ENCODE data around the gene ACTBL2. TPM values are rescaled to one million over a fixed set of nuclear protein-coding genes. Genes with fewer than 3 reads are reported as not detected.
"Not testable (repeated sequence)": the region's sequence is repeated elsewhere in the genome, so short reads cannot be mapped to it uniquely, and the experiment has no call there.

Gene ACTBL2
- polyA plus RNA-seq, 1 donor = not detected

DNA sequence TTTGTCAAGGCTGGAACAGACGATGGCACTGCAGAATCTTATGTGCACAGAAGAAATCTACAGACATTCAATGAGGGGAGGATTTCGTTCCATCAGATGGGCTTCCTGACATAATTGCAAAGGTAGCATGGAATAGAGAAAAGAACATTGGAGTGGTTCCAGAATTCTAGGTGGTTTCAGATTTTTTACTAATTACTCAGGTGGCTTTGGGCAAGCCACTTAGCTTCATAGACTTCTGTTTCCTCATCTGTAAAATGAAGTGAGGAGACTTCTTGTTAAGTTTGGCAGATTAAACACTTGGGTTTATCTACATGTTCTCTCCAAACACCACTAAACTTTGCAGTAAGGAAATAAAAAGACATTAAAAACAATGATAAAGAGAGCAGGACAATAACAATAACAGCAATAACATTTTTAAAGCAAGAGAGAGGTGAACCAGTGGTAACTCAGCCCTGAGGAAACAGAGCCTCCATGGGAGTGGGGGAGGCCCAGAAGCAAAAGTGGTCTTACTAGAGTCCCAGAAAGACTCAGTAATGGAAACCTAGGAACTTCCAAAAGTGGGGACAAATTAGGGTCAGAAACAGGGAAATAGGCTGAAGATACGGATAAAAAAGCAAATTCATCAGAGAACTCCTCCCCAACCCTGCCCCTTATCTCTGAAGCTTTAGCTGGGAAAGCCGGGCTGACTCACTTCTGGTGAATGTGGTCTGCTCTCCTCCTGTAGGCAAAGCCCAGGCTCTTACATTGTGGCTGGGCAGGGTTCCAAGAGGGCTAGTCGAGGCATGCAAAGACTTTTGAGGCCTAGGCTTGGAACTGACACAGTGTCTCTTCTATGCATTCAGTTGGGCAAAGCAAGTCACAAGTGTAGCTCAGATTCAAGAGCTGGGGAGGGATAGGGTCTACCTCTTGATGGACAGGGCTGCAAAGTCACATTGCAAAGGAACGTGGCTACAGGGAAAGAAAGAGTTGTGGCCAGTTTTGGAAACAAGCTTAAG, 11.8 kb upstream of the ACTBL2 start:
- no peak for DNase-seq

DNA sequence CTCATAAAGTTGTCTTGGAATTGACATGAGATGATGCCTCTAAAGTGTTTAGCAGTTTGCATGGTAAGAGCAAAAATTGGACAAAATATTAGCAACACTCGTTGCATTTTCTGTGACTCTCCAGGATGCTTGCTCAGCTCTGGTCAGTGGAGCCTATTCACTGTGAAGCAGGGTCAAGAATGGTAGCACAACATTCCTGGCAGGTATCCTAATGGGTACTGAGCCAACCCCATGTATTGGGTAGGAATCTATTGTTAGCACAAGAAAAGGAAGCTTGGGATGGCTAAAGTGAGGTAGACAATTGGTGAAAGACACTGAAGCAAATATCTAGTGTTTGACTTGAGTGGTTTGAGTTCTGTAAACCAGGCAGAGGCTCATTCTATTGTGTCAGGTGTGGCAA, 10.4 kb upstream of the ACTBL2 start:
- no peak for DNase-seq

DNA sequence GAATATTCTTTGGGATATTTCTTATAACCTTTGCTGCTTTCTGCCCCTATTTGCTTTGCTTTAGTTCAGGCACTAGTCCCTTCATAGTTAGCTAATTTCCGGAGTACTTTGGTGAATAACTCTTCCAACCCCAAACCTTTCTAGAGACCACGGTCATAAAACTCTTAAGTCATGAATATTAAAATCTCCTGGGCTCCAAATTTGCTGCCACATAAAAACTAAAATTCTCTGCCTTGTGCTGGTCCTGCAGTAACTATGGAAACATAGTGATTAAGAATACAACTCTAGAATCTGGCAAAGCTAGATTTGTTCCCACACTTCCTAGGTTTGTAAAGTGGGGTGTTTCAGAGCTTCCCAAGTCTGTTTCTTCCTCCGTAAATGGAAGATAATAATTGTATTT, 10.0 kb upstream of the ACTBL2 start:
- DNase-seq = no peak

DNA sequence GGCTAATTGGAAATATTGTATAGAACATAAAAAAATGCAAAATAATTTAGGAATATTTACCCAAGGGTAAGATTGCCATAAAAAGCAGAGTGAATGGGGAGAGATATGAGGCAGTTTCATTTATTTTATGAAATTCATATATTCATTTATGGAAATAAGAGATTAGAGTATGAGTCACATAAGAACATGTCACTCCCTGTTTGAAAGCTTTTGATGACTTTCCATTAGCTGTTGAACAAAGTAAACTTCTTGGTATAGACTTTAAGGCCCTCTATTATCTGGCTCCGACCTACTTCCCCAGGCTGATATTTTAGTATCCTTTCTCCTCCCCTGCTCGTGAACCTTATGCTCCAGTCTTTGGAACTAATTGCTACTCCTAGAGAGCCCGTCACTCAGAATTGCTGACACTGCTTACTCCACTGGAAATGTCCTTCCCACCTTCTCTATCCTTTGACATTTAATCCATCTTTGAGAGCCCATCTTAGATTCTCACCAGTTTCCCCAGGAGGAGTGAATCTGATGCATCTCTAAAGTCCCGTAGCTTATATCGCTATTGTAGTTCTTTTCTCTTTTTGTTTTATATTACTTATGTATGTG, 8.9 kb upstream of the ACTBL2 start:
- no peak for DNase-seq

DNA sequence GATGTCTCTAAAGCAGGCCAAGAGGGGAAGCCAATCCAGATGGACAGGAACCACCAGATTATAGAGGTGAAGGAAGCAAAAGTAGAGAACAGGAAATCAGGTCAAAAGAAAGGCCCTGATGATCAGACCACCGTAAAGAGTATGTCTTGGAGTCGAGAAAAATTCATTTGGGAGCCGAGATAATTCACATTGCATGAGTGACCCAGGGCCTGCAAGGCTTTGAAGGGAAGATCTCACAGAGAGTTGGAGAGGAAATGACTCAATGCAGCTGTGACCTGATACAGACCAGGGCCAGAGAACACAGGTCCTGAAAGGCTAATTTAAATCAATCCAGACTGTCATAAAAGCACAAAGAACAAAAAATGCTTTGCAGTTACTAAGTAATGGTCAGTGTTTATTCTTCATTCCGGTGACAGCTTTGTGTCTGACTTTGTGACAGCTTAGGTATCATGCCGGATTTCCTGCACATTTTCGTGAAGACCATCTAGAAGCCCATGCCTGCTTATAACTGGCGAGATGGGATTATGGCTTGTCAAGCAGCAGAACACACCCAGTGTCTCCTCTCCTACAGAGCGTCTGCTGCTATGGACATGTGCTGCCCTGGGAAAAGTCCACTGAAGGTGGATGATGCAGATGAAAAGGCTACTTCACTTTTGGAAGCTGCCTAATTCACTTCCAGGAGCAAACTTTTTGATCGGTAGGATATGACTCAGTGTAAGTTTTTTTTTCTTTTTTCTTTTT, 5.8 kb upstream of the ACTBL2 start:
- no peak for DNase-seq

DNA sequence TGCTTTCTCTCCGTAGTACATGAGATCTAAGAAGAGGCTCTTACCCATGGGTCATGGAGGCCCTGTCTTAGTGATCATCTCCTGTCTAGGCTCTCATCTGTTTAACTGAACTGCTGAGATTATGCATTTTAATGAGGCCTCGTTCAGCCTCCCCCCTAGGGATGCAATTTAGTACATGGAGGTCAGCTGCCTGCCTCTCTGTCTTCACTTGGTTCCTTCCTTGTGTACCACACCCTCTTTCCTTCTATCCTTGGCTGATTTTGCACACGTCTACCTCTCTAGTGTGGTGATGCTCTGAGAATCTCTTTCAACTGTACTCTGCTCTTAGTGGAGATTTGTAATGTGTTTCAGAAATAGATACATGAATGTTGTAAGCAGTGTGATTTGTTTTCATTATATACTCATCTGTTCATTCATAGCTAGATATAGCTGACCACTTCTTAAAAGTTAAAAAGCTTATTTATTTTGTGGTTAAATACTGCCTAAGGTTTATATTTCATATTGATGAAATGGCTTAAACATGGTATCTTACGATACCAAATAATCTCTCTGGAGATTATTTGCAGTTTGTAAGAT, 3.5 kb upstream of the ACTBL2 start:
- no peak for DNase-seq

DNA sequence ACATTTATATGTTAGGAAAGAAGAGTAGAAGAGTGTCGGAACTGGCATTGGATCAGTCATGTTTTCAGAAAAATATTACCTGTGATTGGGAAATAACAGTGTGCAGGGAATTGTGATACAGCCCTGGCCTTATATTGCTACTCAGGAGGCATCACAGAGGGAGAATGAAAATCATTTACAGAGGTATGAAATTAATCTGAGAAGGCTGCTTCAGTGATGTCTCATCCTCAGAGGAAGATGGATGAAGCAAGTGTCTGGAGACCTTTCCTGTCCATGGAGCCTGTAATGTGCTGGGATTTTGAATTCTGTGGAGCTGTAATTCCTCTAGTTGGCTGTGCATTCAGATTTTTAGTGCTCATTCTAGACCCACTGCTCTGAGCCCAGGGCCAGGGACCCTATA, 3.8 kb downstream of the ACTBL2 start:
- no peak for DNase-seq

DNA sequence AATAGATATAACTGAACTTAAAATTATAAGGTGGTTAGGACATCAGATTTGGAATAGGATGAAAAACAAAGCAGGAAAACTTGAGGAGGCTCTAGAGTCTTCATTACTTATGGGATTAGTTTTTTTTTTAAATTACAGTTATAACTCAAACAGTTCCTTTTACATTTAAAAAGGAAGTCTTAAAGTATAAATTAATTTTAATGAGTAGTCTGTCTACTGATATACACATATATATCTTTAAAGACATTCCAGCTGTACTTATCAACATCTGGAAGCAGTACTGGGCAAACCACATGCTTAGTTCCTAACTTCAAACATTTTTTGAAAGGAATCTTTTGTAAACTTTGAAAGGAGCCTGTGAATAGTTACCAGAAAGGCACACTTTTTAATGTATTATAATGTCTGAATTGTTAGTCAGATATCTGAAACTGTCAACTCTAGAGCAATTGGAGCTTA, 6.0 kb downstream of the ACTBL2 start:
- no peak for DNase-seq

DNA sequence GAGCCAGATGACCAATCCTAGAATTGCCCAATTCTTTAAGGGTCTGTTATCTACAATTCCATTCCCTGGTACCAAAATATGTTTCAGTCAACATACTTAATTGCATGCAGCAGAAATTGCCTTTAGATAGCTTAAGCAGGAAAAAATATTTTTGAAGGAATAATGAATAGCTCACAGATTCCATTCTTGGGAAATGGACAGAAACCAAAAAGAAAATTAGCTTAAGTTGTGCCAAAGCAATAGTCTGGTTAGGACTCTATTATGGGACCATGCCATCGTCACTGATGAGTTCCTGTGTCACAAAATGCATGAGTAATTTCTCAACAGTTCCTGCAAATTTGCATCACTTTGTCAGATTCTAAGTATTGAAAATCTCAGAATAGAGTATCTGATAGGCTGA, 12.3 kb downstream of the ACTBL2 start:
- no peak for DNase-seq

DNA sequence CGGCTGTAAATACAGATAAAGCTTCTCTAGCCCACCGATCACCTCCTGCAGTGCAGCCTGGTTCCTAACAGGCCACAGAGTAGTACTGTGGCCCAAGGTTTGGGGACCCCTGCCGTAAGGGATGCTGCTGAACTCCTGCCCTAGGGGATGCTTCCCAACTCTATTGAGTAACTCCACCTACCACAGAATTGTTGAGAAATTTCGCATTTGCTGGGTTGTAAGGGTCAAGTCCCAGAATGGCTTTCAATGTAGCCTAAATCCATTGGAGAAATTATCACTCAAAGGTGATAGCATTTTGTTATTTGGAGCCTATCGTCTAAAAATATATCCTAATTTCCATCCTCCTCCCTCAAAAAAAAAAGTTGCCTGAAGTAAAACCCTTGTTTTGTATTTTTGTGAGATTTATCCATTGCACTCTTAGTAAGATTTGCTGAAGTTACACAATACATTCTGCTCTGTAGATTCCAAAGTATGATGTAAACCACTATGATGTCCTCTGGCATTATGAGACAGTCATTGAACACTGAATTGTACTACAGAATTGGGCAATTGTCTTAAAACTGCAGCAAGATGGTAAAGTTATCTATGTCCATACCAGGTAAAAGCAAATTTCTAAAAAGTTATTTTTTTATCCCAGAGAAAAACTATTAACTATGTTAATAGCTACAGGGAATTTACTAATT, 14.0 kb downstream of the ACTBL2 start:
- DNase-seq = no peak

DNA sequence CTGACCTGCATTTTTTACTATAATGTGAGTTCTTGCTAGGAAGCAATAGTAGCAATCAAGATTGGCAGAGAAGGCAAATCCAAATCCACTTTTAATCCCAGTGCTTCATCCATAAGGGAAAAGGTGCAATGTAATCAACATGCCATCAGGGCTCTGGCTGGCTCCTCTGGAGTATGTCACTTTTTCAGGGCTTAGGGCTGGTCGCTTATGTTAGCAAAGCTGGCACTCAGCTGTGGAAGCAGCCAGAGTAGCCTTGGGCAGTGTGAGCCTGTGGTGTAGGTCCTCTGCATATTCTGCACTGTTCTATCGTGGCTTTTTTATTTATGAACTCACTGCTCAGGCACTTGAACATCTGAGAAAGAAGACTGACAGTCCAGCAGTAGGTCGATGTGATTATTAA, 16.1 kb downstream of the ACTBL2 start:
- no peak for DNase-seq

DNA sequence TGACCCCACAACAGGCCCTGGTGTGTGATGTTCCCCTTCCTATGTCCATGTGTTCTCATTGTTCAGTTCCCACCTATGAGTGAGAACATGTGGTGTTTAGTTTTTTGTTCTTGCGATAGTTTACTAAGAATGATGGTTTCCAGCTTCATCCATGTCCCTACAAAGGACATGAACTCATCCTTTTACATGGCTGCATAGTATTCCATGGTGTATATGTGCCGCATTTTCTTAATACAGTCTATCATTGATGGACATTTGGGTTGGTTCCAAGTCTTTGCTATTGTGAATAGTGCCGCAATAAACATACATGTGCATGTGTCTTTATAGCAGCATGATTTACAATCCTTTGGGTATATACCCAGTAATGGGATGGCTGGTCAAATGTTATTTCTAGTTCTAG, 22.6 kb downstream of the ACTBL2 start:
- not testable (repeated sequence) for DNase-seq

DNA sequence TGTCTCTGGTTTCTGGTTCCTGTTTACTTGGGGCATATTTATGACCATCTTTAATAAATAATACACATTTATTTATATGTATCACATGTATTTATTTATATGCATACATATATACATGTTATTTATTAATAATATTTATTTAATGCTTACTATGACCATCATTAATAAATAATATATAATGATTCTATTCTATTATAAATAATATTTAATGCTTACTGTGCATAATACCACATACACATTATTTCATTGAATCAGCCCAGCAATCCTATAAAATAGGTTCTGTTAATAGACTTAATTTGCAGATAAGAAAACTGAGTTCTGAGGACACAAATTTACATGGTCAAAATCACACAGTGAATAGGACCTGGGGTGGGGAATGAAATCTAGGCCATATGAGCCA, 24.2 kb downstream of the ACTBL2 start:
- no peak for DNase-seq

DNA sequence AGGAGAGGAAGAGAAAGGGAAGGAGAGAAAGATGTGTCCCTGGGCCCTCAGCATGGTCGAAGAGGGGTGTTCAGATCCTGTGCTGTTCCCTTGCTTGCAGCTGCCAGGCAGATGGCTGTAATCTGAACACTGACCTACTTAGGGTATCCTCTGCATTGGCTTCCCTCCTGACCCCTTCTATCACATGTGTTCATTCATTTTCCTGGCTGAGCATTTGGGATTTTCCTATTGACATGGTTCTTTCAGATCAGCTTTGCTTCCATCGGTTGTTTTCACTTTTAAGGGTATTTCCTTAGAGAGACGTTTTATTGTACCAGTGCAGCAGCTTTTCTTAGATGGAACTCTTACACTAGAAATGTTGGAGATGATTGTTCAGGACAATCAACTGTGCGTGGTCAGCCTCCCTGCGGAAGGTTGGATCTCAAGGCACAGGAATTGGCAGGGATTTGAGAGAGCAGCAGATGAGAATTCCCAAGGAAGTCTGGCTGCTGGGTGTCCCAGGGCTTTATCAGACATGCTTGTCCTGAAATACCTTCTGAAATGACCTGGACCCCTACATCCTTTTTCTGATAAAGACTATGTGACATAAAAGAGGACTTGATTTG, 26.0 kb downstream of the ACTBL2 start:
- DNase-seq = no peak

DNA sequence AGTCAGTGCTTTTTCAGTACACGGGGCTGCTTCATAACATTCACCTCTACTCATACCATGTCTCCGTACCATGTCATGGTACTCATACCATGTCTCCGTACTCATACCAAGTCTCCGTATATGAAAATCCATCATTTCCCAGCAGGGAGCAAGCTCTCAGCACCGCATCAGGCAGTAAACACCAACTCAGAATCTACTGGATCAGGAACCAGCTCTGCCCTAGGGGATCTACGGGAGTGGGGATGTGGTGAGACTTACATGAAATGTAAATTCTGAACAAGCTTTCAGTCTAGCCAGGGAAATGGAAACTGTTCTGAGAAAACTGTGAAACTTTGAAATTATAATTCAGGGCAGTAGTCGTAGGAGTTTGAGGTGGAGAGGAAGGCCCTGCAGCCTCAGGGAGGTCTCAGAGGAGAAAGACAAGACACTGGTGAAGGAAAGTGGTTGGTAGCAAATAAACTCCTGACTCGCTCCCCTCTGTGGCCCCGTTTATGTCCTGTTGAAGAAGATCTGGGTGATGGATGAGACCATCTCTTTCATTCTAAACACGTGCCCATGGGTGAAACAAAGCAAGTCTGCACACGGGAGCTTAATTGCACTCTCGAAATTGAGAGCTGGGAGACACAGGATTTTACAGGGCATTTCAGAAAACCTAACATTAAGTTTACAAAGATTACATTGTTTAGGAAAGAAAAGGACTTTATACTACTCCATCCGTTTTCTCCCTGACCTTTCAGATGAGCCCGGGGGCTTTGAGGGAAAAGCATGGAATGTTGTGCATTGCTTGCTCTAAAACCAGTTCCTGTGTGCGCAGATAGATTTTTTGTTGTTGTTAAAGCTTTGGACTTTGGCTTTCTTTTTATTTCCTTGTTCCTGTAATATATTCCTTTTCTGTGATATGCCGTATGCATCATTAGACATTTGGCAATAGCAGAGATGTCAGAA, 26.8 kb downstream of the ACTBL2 start:
- DNase-seq = no peak

DNA sequence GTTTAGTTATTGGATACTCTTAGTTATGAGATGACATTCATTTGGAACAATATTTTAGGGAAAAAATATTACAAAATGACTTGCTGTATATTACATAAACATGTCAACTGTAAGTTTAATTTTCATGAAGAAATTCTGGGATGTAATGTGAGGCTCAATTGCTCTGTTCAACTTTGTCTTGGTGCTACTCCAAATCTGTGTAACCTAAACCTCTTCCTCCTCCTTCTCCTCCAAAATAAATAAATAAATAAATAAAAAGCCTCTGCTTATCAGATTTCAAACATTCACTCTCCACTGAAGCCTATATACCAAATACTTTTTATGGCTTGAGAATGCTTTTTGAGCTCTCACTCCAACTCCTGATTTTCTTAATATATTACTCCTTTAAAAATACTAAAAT, 27.7 kb downstream of the ACTBL2 start:
- no peak for DNase-seq

DNA sequence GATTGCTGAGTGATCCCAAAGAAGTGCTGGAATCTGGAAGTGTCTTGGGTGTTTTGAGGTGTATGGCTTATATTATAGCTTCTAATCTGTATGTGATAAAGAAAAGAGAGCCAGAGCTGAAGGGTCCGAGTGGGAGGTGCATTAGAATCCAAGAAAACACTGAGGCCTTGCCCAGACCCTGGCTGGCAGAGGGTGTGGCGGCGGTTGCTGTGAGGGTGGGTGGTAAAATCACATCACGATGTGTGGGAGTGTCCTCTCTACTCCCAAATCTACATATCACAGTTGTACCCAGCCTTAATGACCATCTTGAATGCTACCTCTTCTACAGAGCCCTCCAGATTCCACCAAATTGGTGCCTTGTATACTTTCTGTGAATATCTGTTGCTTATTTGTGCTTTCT, 28.9 kb downstream of the ACTBL2 start:
- DNase-seq = no peak

DNA sequence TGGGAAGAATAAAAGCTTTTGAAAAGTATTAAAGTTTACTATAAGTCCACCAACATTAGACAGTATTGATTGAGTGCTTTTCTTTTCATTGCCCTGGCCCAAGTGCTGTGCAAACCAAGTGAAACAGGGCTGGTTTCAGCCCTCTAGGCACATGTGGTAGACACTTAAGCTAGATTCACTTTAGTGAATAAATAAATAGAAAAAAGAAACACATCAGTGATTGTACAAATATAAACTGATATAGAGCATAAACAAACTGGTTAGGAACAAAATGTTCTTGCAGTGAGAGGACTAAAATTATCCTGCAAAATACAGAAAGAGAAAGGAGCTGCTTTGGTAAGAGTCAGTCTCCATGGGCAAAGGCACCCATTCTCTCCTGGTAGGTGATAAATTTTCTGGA, 29.7 kb downstream of the ACTBL2 start:
- no peak for DNase-seq

DNA sequence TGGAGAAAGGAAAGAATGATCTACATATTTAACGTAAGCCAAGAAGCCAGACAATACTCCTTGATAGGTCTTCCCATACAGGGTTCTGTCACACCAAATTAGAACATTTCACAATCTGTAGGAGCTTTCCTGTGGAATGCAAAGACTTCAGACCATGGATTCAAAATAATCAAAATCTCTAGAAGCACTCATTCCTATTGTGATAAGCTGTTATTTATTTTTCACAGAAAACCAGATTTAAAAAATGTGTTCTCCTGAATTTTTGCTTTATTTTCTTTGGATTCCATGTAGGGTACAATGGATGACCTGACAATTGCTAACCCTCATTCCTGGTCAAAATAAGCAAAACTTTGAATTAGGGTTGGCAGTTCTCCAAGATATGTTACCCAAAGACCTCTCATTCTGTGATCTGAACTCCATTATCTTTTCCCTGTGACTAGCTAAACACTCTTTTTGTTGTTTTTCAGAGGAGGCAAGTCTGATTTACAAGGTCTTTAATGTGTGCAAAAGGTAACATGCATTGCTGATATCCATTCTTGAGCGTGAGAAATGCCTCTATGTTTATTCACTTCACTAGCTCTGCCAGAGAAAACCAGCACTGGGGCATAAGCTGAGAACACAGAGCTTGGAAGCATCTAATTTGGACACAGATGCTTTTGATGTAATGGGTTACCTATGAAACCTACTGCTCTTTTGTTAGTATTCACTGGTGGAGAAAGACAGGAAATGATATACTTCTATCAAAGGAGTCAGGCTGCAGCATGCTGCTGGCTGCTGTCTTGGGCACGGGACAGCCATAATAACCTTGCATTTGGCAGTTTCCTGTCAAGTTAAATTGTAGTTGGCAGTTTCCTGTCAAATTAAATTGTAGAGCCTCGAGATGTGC, 31.4 kb downstream of the ACTBL2 start:
- no peak for DNase-seq
